ENCODE data around the gene DHTKD1. TPM values are rescaled to one million over a fixed set of nuclear protein-coding genes. Genes with fewer than 3 reads are reported as not detected.

The DHTKD1 gene
- total RNA-seq, 4 donors from 2014 or later, result 15.2 to 45.7 (median 25.4) TPM

GRCh38 chr10:12156367-12157123, 87.8 kb downstream of the DHTKD1 start:
- H3K9me3 ChIP-seq, result no peaks in the 10 kb centered on the region
- no peaks in the 10 kb centered on the region for H3K27me3 ChIP-seq
- no peaks in the 10 kb centered on the region for H3K4me1 ChIP-seq
- no peak for ATAC-seq
- H3K27ac ChIP-seq, result no peak overlapping the region
- no peak for DNase-seq
- TF ChIP-seq POLR2A (IDR thresholded peaks at IDR 0.05) (no peak), CTCF (IDR thresholded peaks at IDR 0.05 in 4 of 5, conservative IDR thresholded peaks at IDR 0.05 in 1 of 5) (no peak)
- no peak overlapping the region for H3K4me3 ChIP-seq
- peaks cover 0 to 29% of the 10 kb centered on the region in 2 donors for H3K36me3 ChIP-seq
- in situ Hi-C loops (cut with MboI; ENCODE audit: low sequenced_read_pairs in 4 of 4) (no loop called here), intact Hi-C loops (cut with DNase I; ENCODE audit: low total_unique reads) (no loop called here)

GRCh38 chr10:12158111-12158510, 89.4 kb downstream of the DHTKD1 start:
- Histone ChIP-seq H3K9me3 (no peaks in the 10 kb centered on the region), H3K4me3 (no peak overlapping the region), H3K27ac (no peak overlapping the region), H3K36me3 (peaks cover 0 to 44% of the 10 kb centered on the region in 2 donors), H3K27me3 (no peaks in the 10 kb centered on the region), H3K4me1 (no peaks in the 10 kb centered on the region)
- ATAC-seq (no peak), DNase-seq (no peak)
- intact Hi-C loops (cut with DNase I; ENCODE audit: low total_unique reads) (no loop called here), in situ Hi-C loops (cut with MboI; ENCODE audit: low sequenced_read_pairs in 4 of 4) (no loop called here)
- TF ChIP-seq CTCF (IDR thresholded peaks at IDR 0.05 in 4 of 5, conservative IDR thresholded peaks at IDR 0.05 in 1 of 5) (no peak), POLR2A (IDR thresholded peaks at IDR 0.05) (no peak)

GRCh38 chr10:12160664-12161063, 91.9 kb downstream of the DHTKD1 start:
- intact Hi-C loops (cut with DNase I; ENCODE audit: low total_unique reads), result no loop called here
- no peak for TF ChIP-seq CTCF (IDR thresholded peaks at IDR 0.05 in 4 of 5, conservative IDR thresholded peaks at IDR 0.05 in 1 of 5)
- TF ChIP-seq POLR2A (IDR thresholded peaks at IDR 0.05), result no peak
- Histone ChIP-seq H3K9me3 (no peaks in the 10 kb centered on the region), H3K4me1 (no peaks in the 10 kb centered on the region), H3K27ac (no peak overlapping the region), H3K36me3 (peaks cover 0 to 55% of the 10 kb centered on the region in 2 donors), H3K27me3 (no peaks in the 10 kb centered on the region), H3K4me3 (no peak overlapping the region)
- ATAC-seq (no peak), DNase-seq (no peak)
- in situ Hi-C loops (cut with MboI; ENCODE audit: low sequenced_read_pairs in 4 of 4), result no loop called here

- H3K9me3 ChIP-seq, result no peaks in the 10 kb centered on the region
- DNase-seq (no peak), ATAC-seq (no peak)
- H3K36me3 ChIP-seq, result peaks cover 0 to 74% of the 10 kb centered on the region in 2 donors
- H3K4me1 ChIP-seq, result no peaks in the 10 kb centered on the region
- H3K4me3 ChIP-seq, result no peak overlapping the region
- no peaks in the 10 kb centered on the region for H3K27me3 ChIP-seq
- H3K27ac ChIP-seq, result no peak overlapping the region
- no peak for TF ChIP-seq CTCF (IDR thresholded peaks at IDR 0.05 in 4 of 5, conservative IDR thresholded peaks at IDR 0.05 in 1 of 5)
- no peak for TF ChIP-seq POLR2A (IDR thresholded peaks at IDR 0.05)
- intact Hi-C loops (cut with DNase I; ENCODE audit: low total_unique reads), result no loop called here
- in situ Hi-C loops (cut with MboI; ENCODE audit: low sequenced_read_pairs in 4 of 4), result no loop called here
These were observed 94.2 kb downstream of the DHTKD1 start for GRCh38 chr10:12162927-12163326.
